SHP77 (cell line): ENCODE data around the gene RPS14.

Experiments
- DNase-seq, 2 experiments: peaks; one replicate each; lab custom pipeline; 2025; lab: John Stamatoyannopoulos, UW

RPS14 gene

DNA sequence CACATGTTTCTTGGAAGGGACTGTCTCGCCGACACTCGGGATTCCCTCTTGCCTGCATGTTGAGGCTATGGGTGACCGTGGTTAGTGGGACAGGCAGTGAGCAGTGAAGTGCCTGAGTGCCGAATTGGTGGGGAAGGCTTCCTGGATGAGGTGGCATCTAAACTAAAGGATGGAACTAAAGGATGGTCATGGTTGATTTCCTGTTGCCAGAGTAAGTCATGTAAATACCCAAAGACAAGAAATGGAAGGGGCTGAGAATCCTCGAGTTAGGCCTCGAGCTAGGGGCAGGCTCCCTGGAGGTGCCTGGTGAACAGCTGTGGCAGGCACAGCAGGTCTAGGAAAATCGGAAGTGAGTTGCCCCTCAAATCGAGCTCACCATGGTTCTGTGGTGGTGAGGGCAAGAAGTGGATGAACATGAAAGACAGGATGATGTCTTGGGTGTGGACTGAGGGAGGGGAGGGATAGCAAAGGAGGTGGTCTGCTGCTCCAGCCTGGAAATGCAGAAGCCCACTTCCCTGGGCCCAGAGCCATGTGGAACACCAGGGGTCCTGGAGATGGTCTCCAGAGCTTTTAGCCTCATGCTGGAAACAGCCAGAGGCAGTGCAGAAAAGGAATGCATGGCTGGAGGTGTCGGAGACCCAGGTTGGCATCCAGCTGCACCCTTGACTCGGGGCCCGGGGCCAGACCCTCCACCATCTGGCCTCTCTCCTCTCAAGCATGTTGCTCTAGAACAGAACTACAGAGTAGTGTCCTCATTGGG is 49.0 kb downstream of the RPS14 start:
- DNase-seq, result no peak

DNA sequence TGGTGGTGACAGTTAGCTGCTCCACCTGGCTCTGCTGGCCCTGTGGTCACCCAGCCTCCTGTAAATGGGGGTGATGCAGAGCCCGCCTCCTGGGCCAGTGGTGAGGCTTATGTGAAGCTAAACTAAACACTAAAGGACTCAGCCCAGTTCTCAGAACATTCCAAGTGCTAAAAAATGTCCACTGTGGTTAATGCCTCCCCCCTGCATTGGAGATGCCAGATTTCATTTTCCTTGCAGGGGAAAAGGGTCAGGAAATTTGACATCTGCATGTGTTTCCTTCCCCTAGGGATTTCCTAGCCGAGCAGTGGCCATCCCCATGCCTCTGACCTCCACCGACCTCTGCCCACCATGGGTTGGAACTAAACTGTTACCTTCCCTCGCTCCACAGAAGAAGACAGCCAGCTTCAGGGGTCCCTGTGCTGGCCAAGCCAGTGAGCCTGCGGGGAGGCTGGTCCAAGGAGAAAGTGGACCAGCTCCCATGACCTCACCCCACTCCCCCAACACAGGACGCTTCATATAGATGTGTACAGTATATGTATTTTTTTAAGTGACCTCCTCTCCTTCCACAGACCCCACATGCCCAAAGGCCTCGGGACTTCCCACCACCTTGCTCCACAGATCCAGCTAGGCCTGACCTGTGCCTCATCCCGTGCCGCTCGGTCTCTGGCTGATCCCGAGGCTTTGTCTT is 49.9 kb downstream of the RPS14 start:
- DNase-seq, result no peak

DNA sequence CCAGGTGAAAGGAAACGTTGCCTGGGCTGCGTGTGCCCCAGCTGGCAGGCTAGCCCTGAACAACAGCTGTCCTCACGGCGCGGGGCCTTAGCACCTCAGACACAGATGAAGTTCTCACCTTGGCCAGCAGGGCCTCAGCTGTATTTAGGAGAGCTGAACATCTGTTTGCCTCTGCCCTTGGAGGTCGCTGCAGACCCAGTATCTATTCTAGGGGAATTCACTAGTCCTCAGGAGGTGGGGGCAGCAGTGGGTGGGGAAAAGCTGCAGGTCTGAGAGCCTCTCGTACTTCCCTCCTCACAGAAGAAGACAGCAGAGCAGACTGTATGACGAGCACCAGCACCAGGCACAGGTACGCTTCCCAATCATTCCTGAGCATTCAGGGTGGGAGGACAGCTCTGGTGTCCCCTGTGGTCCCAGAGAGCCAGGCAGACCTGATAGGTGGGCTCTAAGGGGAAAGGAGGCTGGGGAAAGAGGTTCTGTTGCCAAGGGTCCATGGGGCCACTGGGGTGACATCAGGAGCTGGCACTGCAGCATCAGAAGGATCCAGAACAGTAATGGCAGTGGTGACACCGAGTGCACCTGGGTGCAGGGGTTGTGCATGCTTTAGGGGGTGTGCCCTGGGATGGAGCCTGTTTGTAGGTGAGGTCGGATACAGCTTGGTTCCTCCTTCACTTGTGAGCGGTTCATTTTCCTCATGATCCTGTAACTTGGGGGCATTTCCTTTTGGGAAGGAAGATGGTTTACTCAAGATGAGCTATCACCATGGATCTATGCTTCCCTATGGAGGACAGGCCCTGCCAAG is 50.6 kb downstream of the RPS14 start:
- no peak for DNase-seq

GRCh38 chr5:150397782-150398721 is 51.5 kb downstream of the RPS14 start:
- DNase-seq, result no peak

DNA sequence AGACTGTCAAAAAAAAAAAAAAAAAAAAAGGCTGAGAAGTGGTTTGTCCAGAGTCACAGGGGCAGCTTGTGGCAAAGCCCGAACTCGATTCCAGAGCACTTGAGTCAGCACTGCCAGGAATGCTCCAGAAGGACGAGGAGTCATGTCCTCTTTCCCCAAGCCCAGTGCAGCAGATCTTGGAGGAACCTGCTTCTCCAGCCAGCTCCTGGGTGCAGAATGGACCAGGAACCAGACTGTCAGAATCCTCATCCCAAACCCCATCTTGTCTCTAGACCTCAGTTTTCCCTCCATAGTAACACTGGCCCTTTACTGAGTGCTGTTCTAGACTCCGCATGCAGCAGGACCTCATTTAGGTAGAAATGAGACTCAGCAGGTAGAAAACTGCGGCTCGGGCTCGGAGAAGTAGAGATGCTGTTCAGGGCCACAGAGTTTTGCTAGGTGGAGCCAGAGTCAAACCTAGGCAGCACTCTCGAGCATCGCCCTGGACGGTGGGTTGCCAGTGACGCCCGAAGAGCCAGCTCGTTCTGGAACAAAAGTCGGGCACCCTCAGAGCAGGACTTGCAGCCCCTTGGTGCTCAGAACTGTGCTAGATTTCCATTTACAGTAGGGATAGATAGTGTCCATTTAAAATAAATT is 52.3 kb downstream of the RPS14 start:
- no peak for DNase-seq

GRCh38 chr5:150396267-150396666 is 53.3 kb downstream of the RPS14 start:
- no peak for DNase-seq

- no peak for DNase-seq
Measured at GRCh38 chr5:150395688-150395975, 53.9 kb downstream of the RPS14 start.

DNA sequence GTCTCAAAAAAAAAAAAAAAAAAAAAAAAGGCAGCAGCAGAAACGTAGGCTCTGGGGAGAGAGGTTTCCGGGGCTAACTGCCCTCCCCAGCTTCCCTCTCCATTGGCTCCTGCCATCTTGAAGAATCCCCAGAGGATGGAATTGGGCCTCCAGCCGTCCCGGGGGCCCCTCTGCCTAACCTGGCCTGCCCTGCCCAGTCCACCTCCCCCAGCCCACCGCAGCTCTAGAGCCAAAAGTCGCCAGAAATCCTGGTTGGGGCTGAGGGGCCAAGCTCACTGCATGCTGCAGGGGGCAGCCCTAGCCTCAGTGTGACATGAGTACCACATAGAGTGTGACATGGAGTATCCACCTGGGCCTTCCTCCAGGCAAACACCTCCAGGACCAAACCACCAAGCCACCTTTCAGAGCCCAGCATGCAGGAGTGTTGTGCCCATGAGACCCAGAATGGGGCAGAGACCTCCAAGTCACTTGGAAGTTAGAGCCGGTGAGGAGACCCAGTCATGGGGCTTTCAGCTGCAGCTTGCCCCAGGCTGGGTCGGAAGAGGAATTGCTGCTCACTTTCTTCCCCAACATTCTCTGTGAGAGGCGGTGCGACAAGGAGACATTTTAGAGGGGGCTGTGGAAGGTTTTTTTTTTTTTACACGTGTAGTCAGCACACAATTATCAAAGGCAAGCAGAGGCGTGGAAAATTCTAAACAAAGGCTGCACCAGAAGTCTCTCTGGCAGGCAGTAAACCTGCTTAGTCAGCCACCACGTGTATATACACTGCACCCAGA is 54.4 kb downstream of the RPS14 start:
- DNase-seq, result no peak

DNA sequence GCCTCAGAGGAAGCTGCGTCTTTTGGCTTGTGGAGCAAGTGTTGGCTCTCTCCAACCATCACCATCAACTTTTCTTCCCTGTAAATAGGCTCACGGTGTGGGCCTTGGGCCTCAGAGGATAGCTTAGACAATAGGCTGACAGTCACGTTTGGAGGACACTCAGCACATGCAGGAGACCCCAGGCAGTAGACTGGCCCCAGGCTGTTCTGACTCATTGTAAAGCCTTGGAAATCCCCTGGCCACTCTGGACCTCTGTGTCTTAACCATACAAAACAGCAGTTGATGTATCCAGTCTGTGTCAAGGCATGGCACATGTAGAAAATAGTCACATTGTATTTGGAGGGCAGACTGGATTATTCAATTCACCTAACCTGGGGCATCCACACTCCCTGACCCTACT is 55.4 kb downstream of the RPS14 start:
- DNase-seq, result no peak

- no peak for DNase-seq
Measured at GRCh38 chr5:150393096-150393645, 56.4 kb downstream of the RPS14 start.

- no peak for DNase-seq
Measured at GRCh38 chr5:150392680-150393079, 56.9 kb downstream of the RPS14 start.
